NCI-H2107 treated with DMSO at 0.1 percent for 48 hours (cell line): ENCODE results near the gene JMY.
"Not testable (repeated sequence)": the region's sequence is repeated elsewhere in the genome, so short reads cannot be mapped to it uniquely, and the experiment has no call there.

Experiments used
- DNase-seq: peaks from one replicate; lab custom pipeline; 2025; ENCODE audit not compliant: unreplicated experiment; lab: John Stamatoyannopoulos, UW

JMY gene

GRCh38 chr5:79236970-79237739, 1.2 kb downstream of the JMY start:
- no peak for DNase-seq

GRCh38 chr5:79237740-79238560, 2.0 kb downstream of the JMY start:
- DNase-seq: no peak

- DNase-seq: no peak
Observed at GRCh38 chr5:79240561-79240960, 4.6 kb downstream of the JMY start.

DNA sequence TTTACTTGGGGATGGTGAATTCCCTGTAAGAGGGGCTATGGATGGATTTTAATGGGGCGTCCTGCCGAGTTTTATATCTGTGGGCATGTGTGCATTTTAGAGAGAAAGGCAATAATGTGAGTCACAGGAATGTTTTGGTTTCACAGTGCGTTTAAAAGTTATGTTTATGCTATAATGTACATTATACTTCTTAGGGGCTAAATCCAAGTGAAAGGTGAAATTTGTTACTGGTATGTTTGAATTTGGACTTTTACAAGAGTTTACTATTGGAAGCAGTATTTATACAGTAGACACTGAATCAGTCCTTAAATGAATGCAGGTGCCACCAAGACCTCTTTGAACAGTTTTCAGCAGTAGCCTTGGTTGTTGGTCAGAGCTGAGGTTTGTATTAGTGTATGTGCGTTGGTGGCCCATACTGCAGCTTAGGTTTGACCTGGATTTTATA, 5.6 kb downstream of the JMY start:
- no peak for DNase-seq

DNA sequence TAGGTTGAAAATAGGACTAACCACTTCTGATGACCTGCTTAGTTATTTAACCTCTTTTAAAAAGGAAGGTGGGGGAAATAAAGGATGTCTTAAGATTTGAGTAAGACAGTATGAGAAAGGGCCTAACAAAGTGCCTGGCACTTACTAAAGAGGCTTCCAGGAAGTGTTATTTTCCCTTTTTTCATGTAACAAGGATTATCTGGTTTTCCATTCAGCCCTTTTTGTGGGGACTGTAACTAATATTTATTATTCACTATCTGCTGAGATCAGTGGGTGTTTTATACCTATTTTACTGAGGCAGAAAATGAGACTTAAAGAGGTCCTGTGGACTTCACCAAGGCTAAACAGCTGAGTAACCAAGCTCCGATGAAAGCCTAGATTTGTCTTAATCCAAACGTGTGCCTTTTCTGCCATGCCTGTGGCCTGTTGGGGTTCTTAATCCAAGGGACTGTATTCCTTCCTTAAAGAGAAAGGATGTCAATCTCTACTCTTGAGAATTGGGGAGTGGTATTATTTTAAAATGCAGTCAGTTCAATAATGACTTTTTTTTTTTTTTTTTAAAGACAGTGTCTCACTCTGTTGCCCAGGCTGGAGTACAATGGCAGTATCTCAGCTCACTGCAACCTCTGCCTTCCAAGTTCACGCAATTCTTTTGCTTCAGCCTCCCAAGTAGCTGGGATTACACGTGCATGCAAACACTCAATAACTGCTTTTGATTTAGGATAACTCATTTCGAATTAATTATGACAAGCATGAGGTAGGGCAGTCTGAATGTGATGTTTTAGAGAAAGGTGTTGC, 6.5 kb downstream of the JMY start:
- no peak for DNase-seq

DNA sequence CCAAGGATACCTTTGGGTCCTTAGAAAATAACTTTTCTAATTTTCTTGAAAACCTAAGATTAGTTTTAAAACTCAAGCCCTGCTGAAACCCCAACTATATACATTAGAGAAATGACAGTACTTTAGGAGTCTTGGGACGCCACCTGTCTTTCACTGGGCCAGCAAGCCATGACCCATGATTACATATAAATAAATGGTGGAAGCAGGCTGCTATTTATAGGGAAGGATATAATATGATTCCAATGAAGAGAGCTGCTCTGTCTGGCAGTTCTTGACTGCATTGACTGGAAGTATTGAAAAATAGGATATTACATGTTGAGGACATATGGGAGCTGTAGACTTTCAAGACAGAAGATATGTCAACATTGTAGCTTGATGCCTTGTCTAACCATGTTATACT, 7.3 kb downstream of the JMY start:
- no peak for DNase-seq

GRCh38 chr5:79254067-79254466, 18.1 kb downstream of the JMY start:
- not testable (repeated sequence) for DNase-seq

- DNase-seq: no peak
Observed at GRCh38 chr5:79255786-79256557, 20.0 kb downstream of the JMY start.

DNA sequence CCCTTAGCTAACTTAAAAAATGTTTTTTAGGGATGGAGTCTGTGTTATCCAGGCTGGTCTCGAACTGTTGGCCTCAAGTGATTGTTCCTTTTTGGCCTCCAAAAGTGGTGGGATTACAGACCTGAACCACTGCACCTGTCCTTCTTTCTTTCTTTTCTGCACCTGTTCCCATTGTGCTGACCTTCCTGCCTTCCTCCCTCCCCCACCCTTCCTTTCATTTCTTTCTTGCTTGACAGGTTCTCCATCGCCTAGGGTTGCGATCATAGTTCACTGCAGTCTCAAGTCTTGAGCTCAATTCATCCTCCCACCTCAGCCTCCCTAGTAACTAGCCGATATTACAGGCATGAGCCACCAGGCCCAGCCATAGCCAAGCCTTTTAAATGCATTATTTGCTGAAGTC, 20.6 kb downstream of the JMY start:
- no peak for DNase-seq

- no peak for DNase-seq
Observed at GRCh38 chr5:79257314-79257713, 21.4 kb downstream of the JMY start.

- DNase-seq: no peak
Observed at GRCh38 chr5:79258801-79259200, 22.9 kb downstream of the JMY start.

GRCh38 chr5:79259383-79259782, 23.5 kb downstream of the JMY start:
- no peak for DNase-seq

- no peak for DNase-seq
Observed at GRCh38 chr5:79259810-79260209, 23.9 kb downstream of the JMY start.

DNA sequence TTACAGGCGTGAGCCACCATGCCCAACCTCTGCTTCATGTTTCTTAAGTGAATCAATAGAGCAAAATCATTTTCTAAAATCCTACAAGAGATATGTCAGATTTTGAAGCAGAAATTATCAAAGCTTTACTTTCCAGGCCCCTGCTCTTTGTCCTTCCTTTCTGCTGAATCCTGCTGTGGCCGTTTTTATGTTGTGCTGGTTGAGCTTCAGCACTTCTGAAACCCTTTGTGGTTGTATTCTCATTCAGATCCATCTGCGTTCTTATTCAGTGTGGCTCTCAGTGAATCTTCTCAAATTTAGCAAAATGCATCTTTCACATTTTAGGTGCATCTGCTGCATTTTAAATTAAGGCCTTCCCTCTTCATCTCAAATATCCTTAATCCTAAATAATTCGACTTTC, 26.0 kb downstream of the JMY start:
- no peak for DNase-seq

- DNase-seq: no peak
Observed at GRCh38 chr5:79263290-79263689, 27.4 kb downstream of the JMY start.

GRCh38 chr5:79267180-79267579, 31.2 kb downstream of the JMY start:
- DNase-seq: no peak

DNA sequence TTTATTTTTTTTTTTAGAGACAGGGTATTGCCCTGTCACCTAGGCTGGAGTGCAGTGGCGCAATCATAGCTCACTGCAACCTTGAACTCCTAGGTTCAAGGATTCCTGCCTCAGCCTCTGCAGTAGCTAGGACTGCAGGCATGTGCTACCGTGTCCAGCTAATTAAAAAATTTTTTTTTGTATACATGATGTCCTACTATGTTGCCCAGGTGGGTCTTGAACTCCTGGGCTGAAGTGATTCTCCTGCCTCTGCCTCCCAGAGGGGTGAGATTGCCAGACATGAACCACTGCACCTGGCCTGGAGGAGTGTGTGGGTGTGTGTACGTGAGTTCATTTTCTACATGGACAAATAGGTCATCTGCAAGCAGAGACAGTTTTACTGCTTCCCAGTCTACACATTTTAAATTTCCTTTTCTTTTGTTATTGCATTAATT, 33.8 kb downstream of the JMY start:
- DNase-seq: no peak

- no peak for DNase-seq
Observed at GRCh38 chr5:79273341-79273740, 37.4 kb downstream of the JMY start.

GRCh38 chr5:79284846-79285245, 48.9 kb downstream of the JMY start:
- no peak for DNase-seq

DNA sequence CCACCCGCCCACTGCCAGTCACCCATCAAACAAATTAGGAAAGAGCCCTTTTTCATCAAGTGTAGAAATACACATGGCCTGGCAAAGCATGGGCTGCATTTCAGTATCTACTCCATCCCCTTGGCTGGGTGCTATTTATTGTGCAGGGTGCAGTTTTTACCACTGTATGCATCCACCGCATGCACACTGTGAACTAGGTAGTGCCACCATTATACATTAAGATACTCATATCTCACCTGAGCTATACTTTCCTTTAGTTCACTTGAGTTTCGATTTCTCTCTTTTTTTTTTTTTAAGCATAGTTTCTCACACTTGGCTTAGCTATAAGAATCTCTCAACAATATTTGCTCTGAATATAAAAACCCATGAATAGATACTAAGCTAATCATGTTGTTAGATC, 49.4 kb downstream of the JMY start:
- no peak for DNase-seq

GRCh38 chr5:79285833-79286232, 49.9 kb downstream of the JMY start:
- DNase-seq: no peak
